EL (cell line): ENCODE results near the gene SLC5A5.

Experiments used
- DNase-seq: peaks from one replicate; pipeline ENCODE4 v3.0.0-alpha.2; 2016

The SLC5A5 gene

DNA sequence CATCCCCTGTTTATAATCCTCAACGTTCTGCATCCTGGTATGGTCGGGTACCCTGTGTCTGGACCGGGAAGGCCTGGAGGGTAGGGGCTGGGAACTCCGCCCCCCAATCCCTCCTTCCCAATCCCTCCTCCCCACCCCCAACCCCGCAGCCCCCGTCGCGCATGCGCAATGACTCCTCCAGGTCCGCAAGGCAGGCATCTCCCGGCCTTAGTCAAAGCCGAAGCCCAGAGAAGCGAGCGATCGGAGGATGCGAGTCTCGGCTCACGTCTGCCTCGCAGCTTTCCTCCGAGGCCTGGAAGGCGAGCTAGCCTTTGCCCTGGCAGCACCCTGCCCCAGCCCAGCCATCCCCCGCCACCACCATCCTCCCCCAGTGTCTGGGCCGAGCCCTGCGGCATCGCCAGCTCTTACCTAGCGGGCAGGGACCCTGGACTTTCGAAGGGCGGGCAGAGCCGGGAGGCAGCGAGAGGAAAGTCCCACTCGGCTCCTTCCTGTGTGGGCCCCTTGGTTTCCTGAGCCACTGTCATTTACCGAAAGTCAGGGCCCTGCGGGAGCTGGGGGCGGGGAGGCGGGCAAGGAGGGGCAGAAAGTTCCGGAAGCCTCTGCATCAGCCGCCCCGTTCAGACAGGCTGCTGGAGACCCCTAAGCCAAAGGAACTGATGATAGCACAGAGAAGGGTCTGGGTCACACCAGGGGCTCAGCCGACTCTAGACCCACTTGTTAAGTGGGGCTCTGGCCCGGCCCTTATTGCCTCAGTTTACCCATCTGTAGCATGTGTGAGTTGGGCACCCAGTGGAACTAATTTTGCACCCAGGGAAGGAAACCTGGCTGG is 24.0 kb upstream of the SLC5A5 start, which contains the start of gene JAK3:
Gene JAK3, minus strand, starts transcription at position 445 of the 829 bp plus-strand sequence. CDS start 3,565 bp downstream, outside the sequence.
- DNase-seq: peak; percentile 64

DNA sequence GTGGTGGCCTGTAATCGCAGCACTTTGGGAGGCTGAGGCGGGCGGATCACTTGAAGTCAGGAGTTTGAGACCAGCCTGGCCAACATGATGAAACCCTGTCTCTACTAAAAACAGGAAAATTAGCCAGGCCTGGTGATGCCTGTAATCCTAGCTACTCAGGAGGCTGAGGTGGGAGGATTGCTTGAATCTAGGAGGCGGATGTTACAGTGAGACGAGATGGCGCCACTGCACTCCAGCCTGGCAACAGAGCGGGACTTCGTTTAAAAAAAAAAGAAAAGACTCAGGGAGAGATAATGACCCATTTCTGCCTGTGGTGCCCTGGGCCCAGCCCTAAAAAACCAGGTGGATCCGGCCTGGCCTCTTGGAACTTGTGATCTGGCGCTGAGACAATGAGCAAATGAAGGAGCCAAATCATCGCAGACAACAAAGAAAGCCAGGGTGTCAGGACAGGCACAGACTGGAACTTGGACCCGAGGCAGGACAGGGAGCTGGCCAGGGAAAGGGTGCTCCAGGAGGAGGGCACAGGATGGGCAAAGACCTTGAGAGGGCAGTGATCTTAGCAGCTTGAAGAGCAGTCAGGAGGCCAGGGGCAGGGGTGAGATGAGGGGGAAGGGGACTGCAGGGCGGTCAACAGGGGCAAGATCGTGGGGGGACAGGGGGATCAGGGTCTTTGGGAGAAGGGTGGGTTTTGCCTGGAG is 23.0 kb upstream of the SLC5A5 start:
- DNase-seq: no peak

GRCh38 chr19:17854061-17854460 is 17.7 kb upstream of the SLC5A5 start:
- DNase-seq: no peak

GRCh38 chr19:17855280-17856152 is 16.2 kb upstream of the SLC5A5 start:
- peak; percentile 71 for DNase-seq

DNA sequence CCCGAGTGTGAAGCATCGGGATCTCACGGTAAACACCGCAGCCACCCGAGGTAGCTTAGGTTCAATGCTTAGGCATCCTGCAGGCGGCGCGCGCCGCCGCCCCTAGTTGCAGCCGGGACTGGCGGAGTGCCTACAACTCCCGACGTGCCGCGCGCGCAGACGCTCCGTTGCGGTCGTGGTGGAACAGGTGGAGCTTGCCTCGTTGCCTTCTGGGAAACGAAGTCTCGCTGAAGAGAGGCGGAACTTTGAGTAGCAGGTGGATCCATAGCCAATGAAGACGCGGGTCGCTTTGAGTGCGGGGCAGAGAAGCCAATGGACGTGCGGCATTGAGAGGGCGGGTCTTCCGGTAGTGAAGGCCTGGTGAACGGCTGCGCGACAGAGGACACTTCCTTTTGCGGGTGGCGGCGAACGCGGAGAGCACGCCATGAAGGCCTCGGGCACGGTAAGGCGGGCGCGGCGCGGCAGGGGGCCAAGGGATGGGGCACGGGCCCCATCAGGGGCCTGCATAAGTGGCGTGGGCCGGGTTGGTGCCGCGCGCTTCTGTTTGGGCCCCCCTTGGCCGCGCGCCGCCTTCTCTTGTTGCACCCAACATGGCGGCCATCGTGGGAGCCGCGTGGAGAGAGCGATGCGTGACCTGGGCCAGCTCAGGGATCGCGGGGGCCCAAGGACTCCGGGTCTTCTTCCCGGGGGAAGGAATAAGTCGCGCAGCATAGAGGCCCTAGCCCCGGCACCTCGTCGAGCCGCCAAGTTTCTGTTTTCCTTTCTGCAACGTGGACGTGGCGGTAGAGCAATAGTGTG is 12.0 kb upstream of the SLC5A5 start, which contains the start of gene RPL18A:
Gene RPL18A, plus strand, starts transcription at position 378 of the 798 bp plus-strand sequence. Its CDS starts 47 bp downstream, at position 425.
- DNase-seq: peak; percentile 100

GRCh38 chr19:17860331-17860992 is 11.3 kb upstream of the SLC5A5 start:
- DNase-seq: no peak

GRCh38 chr19:17860993-17861360 is 10.8 kb upstream of the SLC5A5 start:
- no peak for DNase-seq

GRCh38 chr19:17861542-17862402 is 10.0 kb upstream of the SLC5A5 start:
- DNase-seq: no peak

DNA sequence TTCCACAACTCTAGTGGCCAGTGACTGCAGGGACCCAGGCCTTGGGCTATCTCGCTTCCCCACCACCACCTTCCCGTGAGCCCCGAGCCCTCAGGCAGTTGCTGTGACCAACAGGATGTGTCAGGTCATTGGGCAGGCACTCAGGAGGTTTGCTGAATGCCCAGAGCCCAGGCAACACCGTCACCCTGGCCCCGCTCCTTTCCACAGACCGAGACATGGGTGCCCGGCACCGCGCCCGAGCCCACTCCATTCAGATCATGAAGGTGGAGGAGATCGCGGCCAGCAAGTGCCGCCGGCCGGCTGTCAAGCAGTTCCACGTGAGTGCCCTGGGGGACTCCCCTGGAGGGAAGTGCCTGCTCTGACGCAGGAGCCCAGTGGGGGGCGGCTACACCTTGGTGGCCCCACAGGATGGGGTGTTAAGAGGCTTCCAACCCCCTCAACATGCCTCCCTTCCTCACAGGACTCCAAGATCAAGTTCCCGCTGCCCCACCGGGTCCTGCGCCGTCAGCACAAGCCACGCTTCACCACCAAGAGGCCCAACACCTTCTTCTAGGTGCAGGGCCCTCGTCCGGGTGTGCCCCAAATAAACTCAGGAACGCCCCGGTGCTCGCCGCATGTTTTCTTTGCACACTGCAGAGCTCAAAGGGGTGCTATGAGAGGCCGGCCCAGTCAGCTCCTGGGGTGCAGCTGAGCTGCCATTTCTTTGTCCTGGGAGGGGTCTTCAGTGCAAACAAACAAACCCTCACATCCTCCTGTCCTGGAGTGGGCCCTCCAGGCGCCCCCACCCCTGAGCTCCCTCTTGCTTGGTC is 8.8 kb upstream of the SLC5A5 start:
- no peak for DNase-seq

- no peak for DNase-seq
Measured at GRCh38 chr19:17863520-17864182, 8.1 kb upstream of the SLC5A5 start.

GRCh38 chr19:17865364-17866311 is 6.1 kb upstream of the SLC5A5 start:
- peak; percentile 43 for DNase-seq

DNA sequence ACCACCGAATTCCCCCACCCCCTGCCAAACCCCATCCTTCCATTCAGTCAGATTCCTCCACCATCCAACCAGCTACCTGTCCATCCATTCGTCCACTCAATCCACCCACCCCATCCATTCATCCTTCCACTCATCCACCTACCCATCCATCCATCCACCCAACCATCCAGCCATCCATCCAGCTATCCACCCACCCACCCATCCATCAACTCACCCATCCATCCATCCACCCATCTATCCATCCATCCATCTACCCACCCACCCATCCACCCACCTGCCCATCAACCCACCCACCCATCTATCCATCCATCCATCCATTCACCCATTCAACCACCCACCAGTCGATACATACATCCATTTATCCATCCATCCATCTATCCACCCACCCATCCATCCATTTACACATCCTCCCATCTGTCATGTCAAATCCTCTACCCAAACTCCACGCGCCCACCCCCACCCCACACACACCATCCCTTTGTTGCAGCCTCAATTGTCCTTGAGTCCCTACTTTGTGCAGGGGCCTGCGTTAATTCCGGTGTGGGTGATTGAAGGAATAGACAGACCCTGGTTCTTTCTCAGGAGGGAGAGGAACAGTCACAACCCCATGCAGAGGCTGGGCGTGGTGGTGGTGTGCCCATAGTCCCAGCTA is 5.3 kb upstream of the SLC5A5 start:
- no peak for DNase-seq

- no peak for DNase-seq
Measured at GRCh38 chr19:17866964-17867486, 4.7 kb upstream of the SLC5A5 start.

DNA sequence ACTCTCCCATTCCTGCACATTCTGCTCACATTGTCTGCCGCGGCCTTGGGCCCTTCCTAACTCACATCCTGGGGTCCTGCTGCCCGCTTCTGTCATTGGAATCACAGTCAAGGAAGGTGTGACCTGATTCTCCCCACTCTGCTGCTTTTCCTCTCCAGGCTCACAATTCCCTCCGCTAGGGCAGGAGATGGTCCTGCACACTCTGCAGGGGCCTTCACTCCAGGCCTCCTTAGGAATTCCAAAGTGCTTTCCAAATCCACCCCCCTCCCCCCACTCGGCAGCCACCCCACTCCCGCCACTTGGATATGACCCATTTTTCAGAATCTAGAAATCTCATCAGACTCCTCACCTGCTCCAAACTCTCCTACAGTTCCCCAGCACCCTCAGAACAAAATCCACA is 3.1 kb upstream of the SLC5A5 start:
- no peak for DNase-seq

DNA sequence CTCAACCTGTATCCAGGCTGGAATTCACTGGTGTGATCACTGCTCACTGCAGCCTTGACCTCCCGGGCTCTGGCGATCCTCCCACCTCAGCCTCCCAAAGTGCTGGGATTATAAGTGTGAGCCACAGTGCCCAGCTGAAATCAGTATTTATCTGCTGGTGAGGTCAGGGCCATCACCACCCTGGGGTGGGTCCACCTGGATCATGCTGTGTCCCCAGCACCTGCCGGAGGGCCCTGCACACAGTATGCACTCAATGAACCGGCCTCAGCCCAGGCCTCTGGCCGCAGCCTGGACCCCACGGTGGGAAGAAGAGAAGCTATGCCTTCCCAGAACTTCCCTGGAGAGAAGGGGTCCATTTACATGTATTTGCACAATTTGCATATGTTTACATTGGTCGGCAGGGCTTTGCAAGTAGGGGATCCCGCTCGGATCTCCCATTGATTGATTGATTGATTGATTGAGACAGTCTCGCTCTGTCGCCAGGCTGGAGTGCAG is 2.6 kb upstream of the SLC5A5 start:
- no peak for DNase-seq

GRCh38 chr19:17871032-17871877 is 490 bp upstream of the SLC5A5 start:
- DNase-seq: no peak
